Lower leg skin (tissue), 4 donors: ENCODE measurements around the gene ASTN1. TPM values are rescaled to one million over a fixed set of nuclear protein-coding genes. Genes with fewer than 3 reads are reported as not detected.

ENCODE experiments used
- DNase-seq, 2 donors: peaks; one replicate each; pipeline ENCODE4 v3.0.0-alpha.2; 2019; ENCODE audit warnings: low spot score in 2 of 2
- H3K4me3 ChIP-seq: fragments of 200-600 bp; sonication (generic); 2 replicates; pipeline ENCODE4 v1.5.1; 2017; ENCODE audit warnings: mild to moderate bottlenecking, low read depth; ENCODE audit not compliant: poor library complexity, severe bottlenecking
- POLR2A ChIP-seq, 2 donors: fragments of 450-650 bp; IDR thresholded peaks; one replicate each; pipeline ENCODE4 v1.6.1; 2016 to 2017; ENCODE audit warnings: antibody characterized with exemption in 2 of 2, mild to moderate bottlenecking in 1 of 2, moderate library complexity in 1 of 2
- WGBS, 2 donors: methylation state at CpG; one replicate each; pipeline ENCODE4 v1.1.5; 2018; 5-methylcytosine and 5-hydroxymethylcytosine counted together
- intact Hi-C: fragments of 100-400 bp; cut with DNase I; formaldehyde crosslinking; loops from one replicate; pipeline ENCODE4 v1.15.0; 2023; ENCODE audit warnings: low total_unique reads
- total RNA-seq, 4 donors: library from RNA; depleted of rRNA; stranded (reverse); fragments of >200 nt; gene quantifications; one replicate each; pipeline ENCODE4 v1.1.0, GENCODE V29; 2016
- TF ChIP-seq, protein P1 (sequence below), 3 donors: fragments of 450-650 bp; IDR thresholded peaks; one replicate each; pipeline ENCODE4 v1.5.1; 2016; ENCODE audit warnings: antibody characterized with exemption in 3 of 3, mild to moderate bottlenecking in 3 of 3, moderate library complexity in 2 of 3

The ASTN1 gene
- total RNA-seq, 4 donors from 2014 or later, result 0.10 to 0.26 TPM; not detected in 2

- no peak for DNase-seq
- TF ChIP-seq POLR2A (IDR thresholded peaks at IDR 0.05), result no peak
- TF ChIP-seq, protein P1, sequence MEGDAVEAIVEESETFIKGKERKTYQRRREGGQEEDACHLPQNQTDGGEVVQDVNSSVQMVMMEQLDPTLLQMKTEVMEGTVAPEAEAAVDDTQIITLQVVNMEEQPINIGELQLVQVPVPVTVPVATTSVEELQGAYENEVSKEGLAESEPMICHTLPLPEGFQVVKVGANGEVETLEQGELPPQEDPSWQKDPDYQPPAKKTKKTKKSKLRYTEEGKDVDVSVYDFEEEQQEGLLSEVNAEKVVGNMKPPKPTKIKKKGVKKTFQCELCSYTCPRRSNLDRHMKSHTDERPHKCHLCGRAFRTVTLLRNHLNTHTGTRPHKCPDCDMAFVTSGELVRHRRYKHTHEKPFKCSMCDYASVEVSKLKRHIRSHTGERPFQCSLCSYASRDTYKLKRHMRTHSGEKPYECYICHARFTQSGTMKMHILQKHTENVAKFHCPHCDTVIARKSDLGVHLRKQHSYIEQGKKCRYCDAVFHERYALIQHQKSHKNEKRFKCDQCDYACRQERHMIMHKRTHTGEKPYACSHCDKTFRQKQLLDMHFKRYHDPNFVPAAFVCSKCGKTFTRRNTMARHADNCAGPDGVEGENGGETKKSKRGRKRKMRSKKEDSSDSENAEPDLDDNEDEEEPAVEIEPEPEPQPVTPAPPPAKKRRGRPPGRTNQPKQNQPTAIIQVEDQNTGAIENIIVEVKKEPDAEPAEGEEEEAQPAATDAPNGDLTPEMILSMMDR (IDR thresholded peaks at IDR 0.05), result no peak
- intact Hi-C loops, result no loop called here
- WGBS, 2 donors, result 63 to 71% methylated on average over 4 of the region's 4 CpGs
- H3K4me3 ChIP-seq, result no peak overlapping the region
Measured at GRCh38 chr1:177135250-177135649, 29.3 kb downstream of the ASTN1 start.

- DNase-seq, result no peak
- intact Hi-C loops, result no loop called here
- no peak overlapping the region for H3K4me3 ChIP-seq
- 84% methylated on average over 4 of the region's 4 CpGs for WGBS, 2 donors
- TF ChIP-seq, protein P1 (IDR thresholded peaks at IDR 0.05), result no peak
- no peak for TF ChIP-seq POLR2A (IDR thresholded peaks at IDR 0.05)
Measured at GRCh38 chr1:177133977-177134538, 30.5 kb downstream of the ASTN1 start.

DNA sequence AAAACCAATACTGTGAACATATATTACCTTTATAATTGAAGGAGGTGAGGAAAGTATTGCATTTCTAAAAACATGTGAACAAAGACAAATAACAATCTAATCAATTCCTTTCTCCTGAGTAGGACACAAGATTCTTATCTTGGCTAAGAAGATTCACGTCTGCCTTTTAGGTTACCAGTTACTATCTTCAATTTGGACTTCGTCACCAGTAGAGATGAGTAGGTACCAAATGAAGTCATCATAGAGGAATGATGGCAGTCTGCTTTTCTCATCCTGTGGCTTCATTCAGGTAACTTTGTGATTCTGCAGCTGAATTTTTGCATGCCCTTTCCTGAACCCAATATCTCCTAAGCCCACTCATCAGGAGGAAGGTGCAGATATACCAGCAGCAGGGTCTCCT lies 32.4 kb downstream of the ASTN1 start:
- TF ChIP-seq, protein P1 (IDR thresholded peaks at IDR 0.05), result no peak
- no peak for TF ChIP-seq POLR2A (IDR thresholded peaks at IDR 0.05)
- intact Hi-C loops, result no loop called here
- H3K4me3 ChIP-seq, result no peak overlapping the region
- DNase-seq, result no peak
- WGBS, 2 donors, result 79 to 80% methylated on average over 2 of the region's 2 CpGs

DNA sequence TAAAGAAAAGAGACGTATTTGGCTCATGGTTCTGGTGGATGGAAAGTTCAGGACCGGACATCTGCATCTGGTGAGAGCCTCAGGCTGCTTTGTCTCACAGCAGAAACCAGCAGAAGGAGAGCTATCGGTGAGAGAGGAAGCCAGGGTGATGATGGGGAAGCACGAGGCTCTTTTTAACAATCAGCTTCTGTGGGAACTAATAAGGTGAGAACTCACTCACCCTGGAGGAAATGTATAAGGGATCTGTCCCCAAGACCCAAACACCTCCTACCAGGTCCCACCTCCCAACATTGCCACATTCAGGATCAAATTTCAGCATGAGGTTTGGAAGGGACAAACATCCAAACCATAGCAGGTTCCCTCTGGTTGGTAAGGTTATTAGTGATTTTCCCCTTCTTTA lies 32.8 kb downstream of the ASTN1 start:
- TF ChIP-seq, protein P1 (IDR thresholded peaks at IDR 0.05), result no peak
- intact Hi-C loops, result no loop called here
- 66 to 74% methylated on average over 4 of the region's 4 CpGs for WGBS, 2 donors
- no peak for DNase-seq
- no peak overlapping the region for H3K4me3 ChIP-seq

DNA sequence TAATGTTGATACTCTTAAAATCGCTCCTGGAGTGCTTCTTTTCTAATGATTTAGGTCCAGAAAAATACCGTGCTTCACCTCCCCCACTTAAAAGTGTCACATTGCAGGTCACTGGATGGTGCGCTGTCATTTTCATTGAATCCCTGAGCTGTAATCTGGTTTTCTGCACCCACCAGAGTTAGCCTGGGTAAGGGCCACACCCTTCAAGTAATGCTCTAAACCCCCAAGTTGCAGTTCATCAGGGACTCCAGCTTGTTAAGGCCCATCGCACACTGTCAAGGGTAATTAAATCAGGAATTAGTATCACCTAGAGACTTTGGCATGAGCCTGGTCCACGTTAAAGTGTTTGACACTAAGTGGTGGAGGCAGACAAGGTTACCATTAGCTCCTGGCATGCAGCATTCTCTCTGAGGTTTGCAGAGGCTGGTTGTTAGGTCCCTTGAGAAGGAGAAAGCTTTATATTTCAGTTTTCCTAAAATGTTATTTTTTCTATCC lies 34.0 kb downstream of the ASTN1 start:
- no peak for DNase-seq
- TF ChIP-seq, protein P1 (IDR thresholded peaks at IDR 0.05), result no peak
- TF ChIP-seq POLR2A (IDR thresholded peaks at IDR 0.05), result no peak
- intact Hi-C loops, result no loop called here
- 82 to 85% methylated on average over 5 of the region's 5 CpGs for WGBS, 2 donors
- no peak overlapping the region for H3K4me3 ChIP-seq
